Activated naive CD8-positive, alpha-beta T cell treated with anti-CD3 and anti-CD28 coated beads for 36 hours (primary cell): ENCODE results near the gene C1QTNF9. TPM values are rescaled to one million over a fixed set of nuclear protein-coding genes. Genes with fewer than 3 reads are reported as not detected.
"Not testable (repeated sequence)": the region's sequence is repeated elsewhere in the genome, so short reads cannot be mapped to it uniquely, and the experiment has no call there.

Source experiments
- DNase-seq: peaks from one replicate; pipeline ENCODE4 v3.0.0; 2021
- H3K27ac Mint-ChIP-seq: one replicate; pipeline ENCODE4 v1.8.0; 2022; ENCODE audit warnings: mild to moderate bottlenecking, moderate library complexity, mixed read lengths
- H3K27me3 Mint-ChIP-seq: one replicate; pipeline ENCODE4 v1.8.0; 2022; ENCODE audit warnings: mild to moderate bottlenecking, mixed read lengths
- H3K36me3 Mint-ChIP-seq: one replicate; pipeline ENCODE4 v1.8.0; 2021; ENCODE audit warnings: mild to moderate bottlenecking, mixed read lengths
- H3K4me1 Mint-ChIP-seq: one replicate; pipeline ENCODE4 v1.8.0; 2021; ENCODE audit warnings: mixed read lengths
- H3K4me3 Mint-ChIP-seq: one replicate; pipeline ENCODE4 v1.8.0; 2022; ENCODE audit warnings: mild to moderate bottlenecking, moderate library complexity, mixed read lengths
- H3K9me3 Mint-ChIP-seq: one replicate; pipeline ENCODE4 v1.8.0; 2022; ENCODE audit warnings: mixed read lengths
- total RNA-seq, 2 experiments: library from RNA; stranded (reverse); gene quantifications; one replicate each; pipeline ENCODE4 v1.2.3, GENCODE V29; 2021

The C1QTNF9 gene
- total RNA-seq, 2 experiments from 2014 or later = not detected

- H3K9me3 Mint-ChIP-seq = no peaks in the 10 kb centered on the region
- DNase-seq = no peak
- H3K36me3 Mint-ChIP-seq = peaks cover 32% of the 10 kb centered on the region
- H3K27me3 Mint-ChIP-seq = no peaks in the 10 kb centered on the region
- H3K4me1 Mint-ChIP-seq = no peaks in the 10 kb centered on the region
- peak overlapping the region; percentile 55 for H3K27ac Mint-ChIP-seq
- H3K4me3 Mint-ChIP-seq = no peak overlapping the region
Observed at GRCh38 chr13:24299488-24300114, 9.8 kb upstream of the C1QTNF9 start.

DNA sequence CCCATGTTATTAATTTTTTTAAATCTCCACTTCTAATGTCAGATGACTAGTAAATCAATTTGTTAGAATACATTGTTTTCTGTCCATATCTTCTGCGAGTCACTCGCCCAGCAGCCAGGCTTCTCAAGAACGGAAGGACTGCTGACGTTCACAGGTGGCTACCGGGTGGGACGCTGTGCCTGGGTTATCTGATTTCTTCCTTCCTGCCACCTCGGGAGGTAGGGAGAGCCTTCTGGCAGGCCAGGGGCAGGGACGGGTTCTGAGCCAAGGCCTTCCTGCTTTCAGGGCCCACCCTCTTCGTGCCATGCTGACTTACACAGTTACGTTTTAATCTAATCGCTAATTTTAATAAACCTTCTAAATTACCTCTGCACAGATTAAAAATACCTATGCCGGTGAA is 7.9 kb upstream of the C1QTNF9 start:
- Mint-ChIP-seq H3K27me3 (no peaks in the 10 kb centered on the region), H3K4me3 (no peak overlapping the region), H3K27ac (peak overlapping the region; percentile 29), H3K4me1 (peaks cover 3% of the 10 kb centered on the region), H3K36me3 (peaks cover 35% of the 10 kb centered on the region), H3K9me3 (no peaks in the 10 kb centered on the region)
- no peak for DNase-seq

- Mint-ChIP-seq H3K27ac (no peak overlapping the region), H3K4me3 (no peak overlapping the region), H3K9me3 (no peaks in the 10 kb centered on the region), H3K36me3 (peaks cover 35% of the 10 kb centered on the region), H3K4me1 (peaks cover 3% of the 10 kb centered on the region), H3K27me3 (no peaks in the 10 kb centered on the region)
- DNase-seq = no peak
Observed at GRCh38 chr13:24301911-24302310, 7.5 kb upstream of the C1QTNF9 start.

GRCh38 chr13:24304620-24305019 is 4.8 kb upstream of the C1QTNF9 start:
- Mint-ChIP-seq H3K27ac (no peak overlapping the region), H3K27me3 (no peaks in the 10 kb centered on the region), H3K9me3 (no peaks in the 10 kb centered on the region), H3K4me1 (peaks cover 3% of the 10 kb centered on the region), H3K4me3 (no peak overlapping the region), H3K36me3 (peaks cover 30% of the 10 kb centered on the region)
- no peak for DNase-seq

DNA sequence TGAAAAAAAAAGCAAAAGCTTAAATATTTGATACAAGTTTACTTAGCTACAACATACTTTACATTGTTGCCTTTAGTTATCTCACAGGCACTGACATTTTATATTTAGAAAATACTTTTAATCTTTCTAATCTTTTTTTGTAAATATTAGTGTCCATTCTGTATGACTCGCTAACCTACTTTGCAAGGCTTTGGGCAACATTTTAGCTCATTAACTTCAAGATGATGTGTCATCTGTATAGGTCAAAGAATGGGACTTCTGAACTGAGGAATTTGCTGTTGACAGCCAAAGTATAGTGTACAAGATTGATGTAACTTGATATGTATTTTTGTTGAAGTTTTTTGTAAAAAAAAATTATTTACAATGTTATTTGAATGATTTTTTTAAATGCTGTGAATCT is 2.7 kb upstream of the C1QTNF9 start:
- Mint-ChIP-seq H3K4me3 (no peak overlapping the region), H3K27ac (no peak overlapping the region), H3K9me3 (no peaks in the 10 kb centered on the region), H3K36me3 (peaks cover 24% of the 10 kb centered on the region), H3K27me3 (no peaks in the 10 kb centered on the region), H3K4me1 (peaks cover 3% of the 10 kb centered on the region)
- DNase-seq = no peak

GRCh38 chr13:24307211-24308067 is 1.9 kb upstream of the C1QTNF9 start:
- H3K27ac Mint-ChIP-seq = peak overlapping the region; percentile 34
- H3K4me1 Mint-ChIP-seq = peaks cover 3% of the 10 kb centered on the region
- no peak for DNase-seq
- H3K27me3 Mint-ChIP-seq = no peaks in the 10 kb centered on the region
- no peaks in the 10 kb centered on the region for H3K9me3 Mint-ChIP-seq
- H3K36me3 Mint-ChIP-seq = peaks cover 22% of the 10 kb centered on the region
- no peak overlapping the region for H3K4me3 Mint-ChIP-seq

DNA sequence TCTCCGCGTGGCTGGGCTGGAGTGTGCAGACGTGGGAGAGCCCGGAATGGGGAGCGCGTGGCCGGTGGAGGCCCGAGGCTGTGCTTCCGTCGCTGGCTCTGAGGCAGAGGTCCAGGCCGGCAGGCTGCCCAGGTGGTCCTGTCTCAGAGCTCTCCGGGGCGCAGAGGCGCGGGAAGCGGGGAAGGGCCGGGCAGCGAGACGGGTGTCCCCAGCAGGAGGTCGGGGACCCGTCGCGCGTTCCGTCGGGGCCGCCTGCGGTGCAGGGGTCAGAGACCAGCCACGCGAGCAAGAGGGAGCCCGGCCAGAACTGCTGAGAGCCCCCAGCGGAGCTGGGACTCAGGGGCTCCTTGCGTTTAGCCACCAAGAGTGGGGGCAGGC is 1.3 kb upstream of the C1QTNF9 start:
- peak overlapping the region; percentile 34 for H3K27ac Mint-ChIP-seq
- H3K4me3 Mint-ChIP-seq = no peak overlapping the region
- H3K27me3 Mint-ChIP-seq = no peaks in the 10 kb centered on the region
- H3K36me3 Mint-ChIP-seq = peaks cover 19% of the 10 kb centered on the region
- DNase-seq = no peak
- peaks cover 3% of the 10 kb centered on the region for H3K4me1 Mint-ChIP-seq
- no peaks in the 10 kb centered on the region for H3K9me3 Mint-ChIP-seq

DNA sequence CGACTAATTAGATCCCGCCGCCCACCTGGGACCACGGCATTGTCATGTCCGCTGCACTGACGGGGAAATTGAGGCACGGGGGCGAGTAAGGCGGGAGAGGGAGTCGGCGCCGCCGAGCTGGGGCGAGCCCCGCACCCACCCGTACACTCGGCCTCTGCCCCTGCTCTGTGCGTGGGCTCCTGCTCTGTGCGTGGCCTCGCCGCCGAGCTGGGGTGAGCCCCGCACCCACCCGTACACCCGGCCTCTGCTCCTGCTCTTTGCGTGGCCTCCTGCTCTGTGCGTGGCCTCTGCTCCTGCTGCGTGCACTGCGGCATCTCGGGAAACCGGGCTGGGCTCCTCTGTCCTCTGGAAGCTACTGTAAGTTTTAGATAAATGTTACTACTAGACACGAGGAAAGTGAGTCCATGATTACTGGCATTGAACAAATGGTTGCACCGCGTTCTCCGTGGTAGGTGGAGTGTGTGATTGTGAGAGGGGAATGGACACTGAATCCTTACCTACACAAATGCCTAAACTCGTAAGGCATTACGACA is 826 bp upstream of the C1QTNF9 start:
- no peak for DNase-seq
- H3K4me1 Mint-ChIP-seq = peaks cover 3% of the 10 kb centered on the region
- peaks cover 17% of the 10 kb centered on the region for H3K36me3 Mint-ChIP-seq
- no peaks in the 10 kb centered on the region for H3K9me3 Mint-ChIP-seq
- H3K27me3 Mint-ChIP-seq = no peaks in the 10 kb centered on the region
- no peak overlapping the region for H3K4me3 Mint-ChIP-seq
- H3K27ac Mint-ChIP-seq = no peak overlapping the region

- no peak overlapping the region for H3K4me3 Mint-ChIP-seq
- H3K36me3 Mint-ChIP-seq = peaks cover 2% of the 10 kb centered on the region
- DNase-seq = no peak
- H3K9me3 Mint-ChIP-seq = no peaks in the 10 kb centered on the region
- no peaks in the 10 kb centered on the region for H3K4me1 Mint-ChIP-seq
- no peaks in the 10 kb centered on the region for H3K27me3 Mint-ChIP-seq
- H3K27ac Mint-ChIP-seq = no peak overlapping the region
Observed at GRCh38 chr13:24313439-24313838, 4.1 kb downstream of the C1QTNF9 start.

- H3K4me3 Mint-ChIP-seq, H3K36me3 Mint-ChIP-seq, H3K4me1 Mint-ChIP-seq, H3K9me3 Mint-ChIP-seq, H3K27ac Mint-ChIP-seq, H3K27me3 Mint-ChIP-seq, DNase-seq: not testable (repeated sequence)
Observed at GRCh38 chr13:24317835-24318234, 8.5 kb downstream of the C1QTNF9 start.

DNA sequence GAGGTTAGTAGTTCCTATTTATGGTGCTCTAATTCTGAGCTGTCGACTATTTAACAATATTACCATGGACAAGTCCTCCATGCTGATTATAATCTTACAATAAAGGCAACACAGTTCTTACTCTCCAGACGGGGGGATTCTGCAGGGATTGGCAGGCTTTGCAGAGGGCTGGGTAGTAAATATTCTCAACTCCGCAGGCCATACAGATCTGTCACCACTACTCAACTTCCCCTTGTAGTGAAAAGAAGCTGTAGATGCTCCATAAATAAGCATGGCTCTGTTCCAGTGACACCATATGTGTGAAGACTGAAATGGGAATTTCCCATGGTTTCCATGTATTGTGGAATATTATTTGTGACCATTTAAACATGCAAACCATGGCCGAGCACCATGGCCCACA is 9.5 kb downstream of the C1QTNF9 start:
- H3K27ac Mint-ChIP-seq, H3K4me3 Mint-ChIP-seq, DNase-seq, H3K9me3 Mint-ChIP-seq, H3K4me1 Mint-ChIP-seq, H3K36me3 Mint-ChIP-seq, H3K27me3 Mint-ChIP-seq: not testable (repeated sequence)

DNA sequence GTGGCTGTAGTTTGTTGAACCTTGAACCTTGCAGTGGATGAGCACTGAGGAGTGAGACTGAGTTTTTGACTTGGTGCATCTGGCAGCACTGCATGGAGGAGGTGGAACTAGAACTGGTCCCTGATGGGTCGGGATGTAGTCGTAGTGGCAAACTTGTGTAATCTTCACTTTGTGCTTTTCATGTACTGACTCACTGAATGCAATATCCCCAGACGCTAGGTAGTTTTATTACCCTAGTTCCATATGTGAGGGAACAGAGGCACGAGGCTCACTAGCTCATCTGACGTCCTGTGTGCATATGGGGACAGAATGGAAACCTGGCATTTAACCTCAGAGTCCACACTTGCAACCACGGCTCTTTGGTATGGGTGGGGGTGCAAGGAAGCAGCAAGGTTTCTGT is 10.3 kb downstream of the C1QTNF9 start:
- not testable (repeated sequence) for H3K4me1 Mint-ChIP-seq, H3K9me3 Mint-ChIP-seq, H3K36me3 Mint-ChIP-seq, DNase-seq, H3K4me3 Mint-ChIP-seq, H3K27me3 Mint-ChIP-seq, H3K27ac Mint-ChIP-seq

DNA sequence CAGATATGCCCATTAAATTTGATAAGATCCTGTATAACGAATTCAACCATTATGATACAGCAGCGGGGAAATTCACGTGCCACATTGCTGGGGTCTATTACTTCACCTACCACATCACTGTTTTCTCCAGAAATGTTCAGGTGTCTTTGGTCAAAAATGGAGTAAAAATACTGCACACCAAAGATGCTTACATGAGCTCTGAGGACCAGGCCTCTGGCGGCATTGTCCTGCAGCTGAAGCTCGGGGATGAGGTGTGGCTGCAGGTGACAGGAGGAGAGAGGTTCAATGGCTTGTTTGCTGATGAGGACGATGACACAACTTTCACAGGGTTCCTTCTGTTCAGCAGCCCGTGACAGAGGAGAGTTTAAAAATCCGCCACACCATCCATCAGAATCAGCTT is 12.0 kb downstream of the C1QTNF9 start:
- DNase-seq, H3K27ac Mint-ChIP-seq, H3K9me3 Mint-ChIP-seq, H3K4me3 Mint-ChIP-seq, H3K36me3 Mint-ChIP-seq, H3K4me1 Mint-ChIP-seq: not testable (repeated sequence)
- peaks cover 19% of the 10 kb centered on the region for H3K27me3 Mint-ChIP-seq

DNA sequence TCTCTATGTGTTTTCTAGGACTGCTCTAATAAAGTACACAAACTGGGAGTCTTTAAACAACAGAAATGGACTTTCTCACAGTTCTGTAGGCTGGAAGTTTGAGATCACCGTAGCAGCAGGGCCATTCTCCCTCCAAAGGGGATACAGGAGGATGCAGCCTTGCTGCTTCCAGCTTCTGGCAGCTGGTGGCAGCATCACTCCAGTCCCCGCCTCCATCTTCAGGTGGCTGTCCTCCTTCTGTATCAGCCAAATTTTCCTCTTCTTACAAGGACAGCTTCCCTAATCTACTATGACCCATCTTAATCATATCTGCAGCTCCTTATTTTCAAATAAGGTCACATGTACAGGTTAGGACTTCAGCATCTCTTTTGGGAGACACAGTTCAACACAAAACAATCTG is 13.1 kb downstream of the C1QTNF9 start:
- DNase-seq, H3K4me1 Mint-ChIP-seq, H3K36me3 Mint-ChIP-seq, H3K4me3 Mint-ChIP-seq, H3K27ac Mint-ChIP-seq, H3K9me3 Mint-ChIP-seq: not testable (repeated sequence)
- H3K27me3 Mint-ChIP-seq = peaks cover 27% of the 10 kb centered on the region

DNA sequence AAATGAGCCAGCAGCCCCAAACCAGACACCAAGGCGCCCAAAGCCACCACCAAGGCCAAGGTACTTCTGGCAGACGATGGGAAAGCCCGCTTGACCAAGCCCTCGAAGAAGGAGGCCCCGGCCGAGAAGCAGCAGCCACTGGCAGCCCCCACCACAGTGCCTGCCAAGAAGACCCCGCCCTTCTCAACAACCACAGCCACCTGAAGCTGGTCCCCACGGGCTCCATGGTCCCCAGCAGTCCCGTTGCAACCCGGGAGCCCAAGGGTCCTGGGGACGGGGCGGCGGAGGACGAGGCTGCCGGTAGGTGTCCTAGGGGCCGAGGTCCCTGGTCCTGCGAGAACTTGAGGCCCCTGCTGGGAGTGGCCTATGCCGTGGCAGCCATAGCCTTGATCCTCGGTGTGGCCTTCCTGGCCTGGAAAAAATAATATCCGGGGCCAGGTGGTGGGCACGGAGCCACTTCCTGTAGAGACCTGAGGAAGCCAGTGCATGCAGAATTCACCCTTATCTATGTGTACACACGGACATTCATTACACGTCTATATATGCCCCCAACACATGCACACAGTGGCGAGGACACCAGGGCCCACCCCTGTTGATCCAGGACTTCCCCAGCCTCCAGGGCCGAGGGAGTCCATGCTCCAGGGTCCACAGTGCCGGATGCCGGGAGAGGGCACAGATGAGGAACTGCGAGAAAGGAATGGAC is 13.8 kb downstream of the C1QTNF9 start:
- DNase-seq = no peak
- Mint-ChIP-seq H3K36me3 (no peaks in the 10 kb centered on the region), H3K4me3 (no peak overlapping the region), H3K4me1 (peaks cover 1% of the 10 kb centered on the region), H3K9me3 (no peaks in the 10 kb centered on the region), H3K27ac (no peak overlapping the region), H3K27me3 (peaks cover 34% of the 10 kb centered on the region)
